Thyroid gland (tissue), 4 donors: ENCODE measurements around the gene PCCA.

Source experiments
- CTCF ChIP-seq, 6 experiments: fragments of 200-600 bp in 3 of 6; fragments of 450-650 bp in 3 of 6; sonication (generic) in 3 of 6; IDR thresholded peaks; one replicate each; pipeline ENCODE4 v1.5.1; 2016 to 2019; ENCODE audit warnings: antibody characterized with exemption in 6 of 6, mild to moderate bottlenecking in 2 of 6, inconsistent platforms in 1 of 6, moderate library complexity in 1 of 6
- POLR2A ChIP-seq, 2 donors: fragments of 450-650 bp; IDR thresholded peaks; one replicate each; pipeline ENCODE4 v1.6.1; 2017; ENCODE audit warnings: antibody characterized with exemption in 2 of 2, mild to moderate bottlenecking in 2 of 2, moderate library complexity in 1 of 2

- TF ChIP-seq POLR2A (IDR thresholded peaks at IDR 0.05) (no peak), CTCF (IDR thresholded peaks at IDR 0.05) (no peak)
Observed at GRCh38 chr13:100100115-100100879, 11.4 kb downstream of the PCCA start.
